MCF 10A (cell line): ENCODE results near the gene SCAPER. TPM values are rescaled to one million over a fixed set of nuclear protein-coding genes. Genes with fewer than 3 reads are reported as not detected.

ENCODE experiments used
- BruUV-seq: library from RNA; stranded (reverse); fragments of 400-500 nt; replicated peaks from 2 replicates; lab custom pipeline; 2021; lab: Mats Ljungman, UMichigan
- CTCF ChIA-PET: fragments of 300-600 bp; sonication (Branson Sonifier 250); formaldehyde crosslinking; extraction: SDS; loops from one replicate; lab custom pipeline; 2021; ENCODE audit warnings: antibody characterized with exemption, inconsistent platforms; lab: Yijun Ruan, JAX
- POLR2A ChIA-PET: fragments of 300-600, 350-650 bp; sonication (Branson Sonifier 250); formaldehyde crosslinking; extraction: SDS; loops from one replicate; lab custom pipeline; 2020; ENCODE audit warnings: antibody characterized with exemption, inconsistent platforms; lab: Yijun Ruan, JAX
- DNase-seq: peaks from one replicate; pipeline ENCODE4 v3.0.0-alpha.2; 2018; ENCODE audit not compliant: unreplicated experiment
- H3K27ac Mint-ChIP-seq: one replicate; pipeline ENCODE4 v1.8.0; 2022; ENCODE audit warnings: mild to moderate bottlenecking, low read depth, mixed read lengths; ENCODE audit not compliant: unreplicated experiment
- H3K27me3 Mint-ChIP-seq: one replicate; pipeline ENCODE4 v1.8.0; 2022; ENCODE audit warnings: mixed read lengths; ENCODE audit not compliant: insufficient read depth, unreplicated experiment
- H3K36me3 Mint-ChIP-seq: one replicate; pipeline ENCODE4 v1.8.0; 2022; ENCODE audit warnings: mild to moderate bottlenecking, moderate library complexity, mixed read lengths; ENCODE audit not compliant: insufficient read depth, unreplicated experiment
- H3K4me1 Mint-ChIP-seq: one replicate; pipeline ENCODE4 v1.8.0; 2022; ENCODE audit warnings: mixed read lengths; ENCODE audit not compliant: insufficient read depth, unreplicated experiment
- H3K4me3 Mint-ChIP-seq: one replicate; pipeline ENCODE4 v1.8.0; 2022; ENCODE audit warnings: mild to moderate bottlenecking, moderate library complexity, mixed read lengths; ENCODE audit not compliant: unreplicated experiment
- H3K9me3 Mint-ChIP-seq: one replicate; pipeline ENCODE4 v1.8.0; 2022; ENCODE audit warnings: mixed read lengths; ENCODE audit not compliant: unreplicated experiment
- CTCF ChIP-seq: fragments of 200-600 bp; IDR thresholded peaks from one replicate; pipeline ENCODE4 v1.8.0; 2022; ENCODE audit warnings: antibody characterized with exemption, mild to moderate bottlenecking; ENCODE audit not compliant: unreplicated experiment
- intact Hi-C: fragments of 100-400 bp; cut with micrococcal nuclease; formaldehyde crosslinking; loops from 2 replicates; pipeline ENCODE4 v1.14.1; 2022
- total RNA-seq: library from RNA; stranded (reverse); gene quantifications from 2 replicates; pipeline ENCODE4 v1.2.3, GENCODE V29; 2022

The SCAPER gene
- total RNA-seq, 1 experiment from 2014 or later = 9.5 TPM

GRCh38 chr15:76337696-76338485, 567.2 kb downstream of the SCAPER start:
- peaks cover 42% of the 10 kb centered on the region for H3K27me3 Mint-ChIP-seq
- TF ChIP-seq CTCF = no peak
- ChIA-PET POLR2A (no interaction called here), CTCF (no interaction called here)
- BruUV-seq = no TSS peak
- no peaks in the 10 kb centered on the region for H3K36me3 Mint-ChIP-seq
- H3K4me3 Mint-ChIP-seq = no peak overlapping the region
- no peaks in the 10 kb centered on the region for H3K4me1 Mint-ChIP-seq
- H3K9me3 Mint-ChIP-seq = no peaks in the 10 kb centered on the region
- intact Hi-C loops = no loop called here
- no peak overlapping the region for H3K27ac Mint-ChIP-seq
- DNase-seq = no peak

- ChIA-PET POLR2A (no interaction called here), CTCF (interaction anchor here (0.6 kb wide), 1 partner anchor 112 kb away, joined by 6 read pairs; no protein-coding TSS in a partner anchor)
- Mint-ChIP-seq H3K36me3 (no peaks in the 10 kb centered on the region), H3K27me3 (peaks cover 42% of the 10 kb centered on the region), H3K9me3 (no peaks in the 10 kb centered on the region), H3K4me3 (no peak overlapping the region), H3K4me1 (no peaks in the 10 kb centered on the region), H3K27ac (no peak overlapping the region)
- no peak for TF ChIP-seq CTCF
- DNase-seq = no peak
- intact Hi-C loops = no loop called here
- no TSS peak for BruUV-seq
Measured at GRCh38 chr15:76337059-76337695, 568.0 kb downstream of the SCAPER start.

GRCh38 chr15:76336254-76337058, 568.7 kb downstream of the SCAPER start, which contains the start of gene ISL2:
TSS of gene ISL2 (plus strand) at chr15:76336773. CDS start at chr15:76336884, 111 bp downstream.
- Mint-ChIP-seq H3K27ac (no peak within 1 kb of the TSS), H3K36me3 (no peaks in the 10 kb centered on the region), H3K4me3 (no peak within 1 kb of the TSS), H3K27me3 (peaks cover 35% of the 10 kb centered on the region), H3K9me3 (no peaks in the 10 kb centered on the region), H3K4me1 (no peaks in the 10 kb centered on the region)
- ChIA-PET CTCF (no interaction called here), POLR2A (no interaction called here)
- BruUV-seq = no TSS peak
- intact Hi-C loops = no loop called here
- no peak for TF ChIP-seq CTCF
- no peak for DNase-seq
